H9 (cell line): ENCODE measurements around the gene LHCGR. TPM values are rescaled to one million over a fixed set of nuclear protein-coding genes. Genes with fewer than 3 reads are reported as not detected.

Source experiments
- DNase-seq: peaks from one replicate; pipeline ENCODE4 v3.0.0-alpha.2; 2017
- H2AFZ ChIP-seq: one replicate; pipeline ENCODE4 v1.6.1; 2013; ENCODE audit warnings: mild to moderate bottlenecking, low read length, control low read depth, moderate library complexity
- H2AK5ac ChIP-seq: 2 replicates; pipeline ENCODE4 v1.6.1; 2013; ENCODE audit warnings: low read length, control low read depth, mixed read lengths; ENCODE audit not compliant: insufficient read length
- H2BK120ac ChIP-seq: one replicate; pipeline ENCODE4 v1.6.1; 2013; ENCODE audit warnings: low read depth, mild to moderate bottlenecking, low read length, control low read depth, inconsistent platforms; ENCODE audit not compliant: poor library complexity, severe bottlenecking
- H2BK12ac ChIP-seq: 2 replicates; pipeline ENCODE4 v1.6.1; 2013; ENCODE audit warnings: low read length, control low read depth, mixed read lengths, low read depth; ENCODE audit not compliant: insufficient read length
- H2BK15ac ChIP-seq: 2 replicates; pipeline ENCODE4 v1.6.1; 2013; ENCODE audit warnings: low read depth, low read length, control low read depth
- H2BK20ac ChIP-seq: one replicate; pipeline ENCODE4 v1.6.1; 2013; ENCODE audit warnings: low read depth, mild to moderate bottlenecking, low read length, control low read depth, inconsistent platforms; ENCODE audit not compliant: poor library complexity, severe bottlenecking
- H2BK5ac ChIP-seq: 2 replicates; pipeline ENCODE4 v1.6.1; 2013; ENCODE audit warnings: low read length, control low read depth, mixed read lengths; ENCODE audit not compliant: insufficient read length
- H3K14ac ChIP-seq: 2 replicates; pipeline ENCODE4 v1.6.1; 2013; ENCODE audit warnings: low read length, control low read depth; ENCODE audit not compliant: insufficient read depth
- H3K18ac ChIP-seq: 2 replicates; pipeline ENCODE4 v1.6.1; 2013; ENCODE audit warnings: low read depth, mild to moderate bottlenecking, mixed read lengths, low read length, control low read depth; ENCODE audit not compliant: insufficient read length
- H3K23ac ChIP-seq: 2 replicates; pipeline ENCODE4 v1.6.1; 2013; ENCODE audit warnings: low read length, control low read depth, mixed read lengths, low read depth; ENCODE audit not compliant: insufficient read length
- H3K23me2 ChIP-seq: 2 replicates; pipeline ENCODE4 v1.6.1; 2013; ENCODE audit warnings: low read depth, mild to moderate bottlenecking, mixed read lengths, low read length, control low read depth; ENCODE audit not compliant: insufficient read length, poor library complexity, severe bottlenecking
- H3K27ac ChIP-seq: 2 replicates; pipeline ENCODE4 v1.5.1; 2013; ENCODE audit warnings: low read length, control low read depth, mixed read lengths, low read depth; ENCODE audit not compliant: insufficient read length
- H3K27me3 ChIP-seq: 2 replicates; pipeline ENCODE4 v1.6.1; 2013; ENCODE audit warnings: low read length, control low read depth, inconsistent platforms; ENCODE audit not compliant: insufficient read depth
- H3K4ac ChIP-seq: 2 replicates; pipeline ENCODE4 v1.6.1; 2013; ENCODE audit warnings: low read depth, mild to moderate bottlenecking, control low read depth, inconsistent platforms, low read length, moderate library complexity
- H3K4me1 ChIP-seq: 2 replicates; pipeline ENCODE4 v1.6.1; 2013; ENCODE audit warnings: low read length, control low read depth, inconsistent platforms; ENCODE audit not compliant: insufficient read depth
- H3K4me2 ChIP-seq: 2 replicates; pipeline ENCODE4 v1.6.1; 2013; ENCODE audit warnings: low read length, control low read depth, mixed read lengths; ENCODE audit not compliant: insufficient read length, insufficient read depth
- H3K56ac ChIP-seq: 2 replicates; pipeline ENCODE4 v1.6.1; 2013; ENCODE audit warnings: low read depth, mild to moderate bottlenecking, mixed read lengths, low read length, control low read depth; ENCODE audit not compliant: insufficient read length
- H3K79me1 ChIP-seq: 2 replicates; pipeline ENCODE4 v1.6.1; 2013; ENCODE audit warnings: low read depth, mild to moderate bottlenecking, moderate library complexity, low read length, control low read depth, inconsistent platforms; ENCODE audit not compliant: insufficient read depth, poor library complexity, severe bottlenecking
- H3K79me2 ChIP-seq: 2 replicates; pipeline ENCODE4 v1.6.1; 2013; ENCODE audit warnings: low read length, control low read depth, inconsistent platforms; ENCODE audit not compliant: insufficient read depth
- H3K9ac ChIP-seq: 2 replicates; pipeline ENCODE4 v1.6.1; 2013; ENCODE audit warnings: low read length, control low read depth, mixed read lengths; ENCODE audit not compliant: insufficient read length; ENCODE audit errors: extremely low read depth
- H3K9me3 ChIP-seq: one replicate; pipeline ENCODE4 v1.6.1; 2013; ENCODE audit warnings: low read depth, low read length, inconsistent platforms; ENCODE audit not compliant: control insufficient read depth
- H3T11ph ChIP-seq: one replicate; pipeline ENCODE4 v1.6.1; 2013; ENCODE audit warnings: mild to moderate bottlenecking, low read length, control low read depth, inconsistent platforms
- H4K20me1 ChIP-seq: one replicate; pipeline ENCODE4 v1.6.1; 2013; ENCODE audit not compliant: control insufficient read depth, insufficient read length, insufficient read depth
- H4K5ac ChIP-seq: 2 replicates; pipeline ENCODE4 v1.6.1; 2013; ENCODE audit warnings: low read depth, mild to moderate bottlenecking, mixed read lengths, low read length, control low read depth; ENCODE audit not compliant: insufficient read length
- H4K8ac ChIP-seq: replicated peaks from 2 replicates; pipeline ENCODE4 v1.6.1; 2013; ENCODE audit warnings: low read length, control low read depth, mixed read lengths, low read depth; ENCODE audit not compliant: insufficient read length
- H4K91ac ChIP-seq: 2 replicates; pipeline ENCODE4 v1.6.1; 2013; ENCODE audit warnings: low read depth, mild to moderate bottlenecking, moderate library complexity, mixed read lengths, low read length, control low read depth; ENCODE audit not compliant: insufficient read length
- H3K27ac Mint-ChIP-seq, 3 experiments: 2 replicates in 2 of 3; 3 replicates in 1 of 3; pipeline ENCODE4 v1.8.0; 2020 to 2021; ENCODE audit warnings: mixed read lengths in 3 of 3, mild to moderate bottlenecking in 1 of 3, moderate library complexity in 1 of 3
- H3K27me3 Mint-ChIP-seq: 2 replicates; pipeline ENCODE4 v1.8.0; 2021; ENCODE audit warnings: low read depth, mild to moderate bottlenecking, moderate library complexity, mixed read lengths
- H3K36me3 Mint-ChIP-seq, 3 experiments: 2 replicates in 2 of 3; 3 replicates in 1 of 3; pipeline ENCODE4 v1.8.0; 2020 to 2021; ENCODE audit warnings: low read depth in 3 of 3, mixed read lengths in 3 of 3; ENCODE audit not compliant: insufficient read depth in 1 of 3
- H3K4me1 Mint-ChIP-seq, 2 experiments: 2 replicates each; pipeline ENCODE4 v1.8.0; 2020; ENCODE audit warnings: mixed read lengths in 2 of 2
- H3K4me3 Mint-ChIP-seq, 2 experiments: 2 replicates in 1 of 2; 3 replicates in 1 of 2; pipeline ENCODE4 v1.8.0; 2020 to 2021; ENCODE audit warnings: mild to moderate bottlenecking in 2 of 2, mixed read lengths in 2 of 2, moderate library complexity in 1 of 2
- H3K9me3 Mint-ChIP-seq, 2 experiments: 2 replicates in 1 of 2; 3 replicates in 1 of 2; pipeline ENCODE4 v1.8.0; 2020; ENCODE audit warnings: mild to moderate bottlenecking in 2 of 2, mixed read lengths in 2 of 2, moderate library complexity in 1 of 2
- CTCF ChIP-seq: fragments of 200-600 bp; sonication (generic); conservative IDR thresholded peaks from 3 replicates; pipeline ENCODE4 v1.8.0; 2021; ENCODE audit warnings: antibody characterized with exemption, mild to moderate bottlenecking
- WGBS: extraction: QIAGEN DNeasy Blood & Tissue Kit; methylation state at CpG from one replicate; pipeline ENCODE4 v1.1.7; 2013; ENCODE audit warnings: missing lambda C conversion rate, low lambda C conversion rate, mixed read lengths; ENCODE audit not compliant: insufficient read length; ENCODE audit errors: extremely low coverage; 5-methylcytosine and 5-hydroxymethylcytosine counted together
- total RNA-seq: library from RNA; stranded (reverse); gene quantifications from 2 replicates; pipeline ENCODE4 v1.2.1, GENCODE V29; 2021

The LHCGR gene
- total RNA-seq, 1 experiment from 2014 or later = 0.44 TPM

- Mint-ChIP-seq H3K27ac (no peak overlapping the region), H3K4me1 (peaks cover 16 to 21% of the 10 kb centered on the region in 2 experiments), H3K9me3 (peaks cover under 1 to 1% of the 10 kb centered on the region in 2 experiments; a peak in 2 of 5 replicates), H3K4me3 (no peak overlapping the region), H3K36me3 (peaks cover 0 to 3% (median 0%) of the 10 kb centered on the region in 3 experiments; a peak in 2 of 7 replicates), H3K27me3 (peaks cover 6% of the 10 kb centered on the region)
- Histone ChIP-seq H3K18ac (no peak overlapping the region), H3K27me3 (no peaks in the 10 kb centered on the region), H3K9me3 (no peaks in the 10 kb centered on the region), H2AFZ (no peak overlapping the region), H4K8ac (no peak overlapping the region), H3K56ac (no peak overlapping the region), H3K4ac (no peak overlapping the region), H2BK15ac (no peak overlapping the region), H3K23me2 (no peaks in the 10 kb centered on the region), H3K14ac (no peak overlapping the region), H3K23ac (no peak overlapping the region), H2AK5ac (no peak overlapping the region), H4K5ac (no peak overlapping the region), H3K79me1 (no peaks in the 10 kb centered on the region), H2BK5ac (no peak overlapping the region), H3K9ac (no peak overlapping the region), H3K4me1 (peaks cover 5% of the 10 kb centered on the region; the same call in 1 of the 2 replicates), H2BK12ac (no peak overlapping the region), H4K91ac (no peak overlapping the region), H3K27ac (no peak overlapping the region), H4K20me1 (no peaks in the 10 kb centered on the region), H3K4me2 (no peak overlapping the region), H3K79me2 (no peaks in the 10 kb centered on the region), H2BK120ac (no peak overlapping the region), H3T11ph (no peak overlapping the region), H2BK20ac (no peak overlapping the region)
- no CpG with 5 or more reads among the region's 4 CpGs for WGBS
- no peak for DNase-seq
- no peak for TF ChIP-seq CTCF
Measured at GRCh38 chr2:48771241-48772014, 15.9 kb upstream of the LHCGR start.
